Thymus (tissue), 11 donors: ENCODE results near the gene DERL3. TPM values are rescaled to one million over a fixed set of nuclear protein-coding genes. Genes with fewer than 3 reads are reported as not detected.

Source experiments
- DNase-seq, 9 donors: peaks; one replicate each; pipeline ENCODE4 v3.0.0-alpha.2; 2013; ENCODE audit warnings: low spot score in 9 of 9, low read depth in 6 of 9, missing footprints in 1 of 9
- H3K27ac ChIP-seq, 2 donors: one replicate each; pipeline ENCODE4 v1.5.1; 2013; ENCODE audit warnings: control low read depth in 1 of 2, low read depth in 1 of 2, low read length in 1 of 2, mild to moderate bottlenecking in 1 of 2, moderate library complexity in 1 of 2
- H3K27me3 ChIP-seq, 2 donors: one replicate each; pipeline ENCODE4 v1.5.1; 2013; ENCODE audit warnings: low read length in 1 of 2; ENCODE audit not compliant: control insufficient read depth in 2 of 2, insufficient read depth in 1 of 2
- H3K36me3 ChIP-seq, 2 donors: one replicate each; pipeline ENCODE4 v1.5.1; 2013; ENCODE audit warnings: low read length in 1 of 2, mild to moderate bottlenecking in 1 of 2, moderate library complexity in 1 of 2; ENCODE audit not compliant: control insufficient read depth in 2 of 2, insufficient read depth in 2 of 2
- H3K4me1 ChIP-seq, 2 donors: one replicate each; pipeline ENCODE4 v1.5.1; 2013; ENCODE audit warnings: low read length in 2 of 2; ENCODE audit not compliant: control insufficient read depth in 2 of 2, insufficient read depth in 2 of 2
- H3K4me3 ChIP-seq, 2 donors: one replicate each; pipeline ENCODE4 v1.5.1; 2013; ENCODE audit warnings: low read length in 2 of 2, control low read depth in 1 of 2, mild to moderate bottlenecking in 1 of 2
- H3K9me3 ChIP-seq, 2 donors: one replicate each; pipeline ENCODE4 v1.5.1; 2013; ENCODE audit warnings: low read length in 1 of 2, mild to moderate bottlenecking in 1 of 2; ENCODE audit not compliant: control insufficient read depth in 2 of 2, insufficient read depth in 1 of 2
- WGBS: extraction: QIAGEN DNeasy Blood & Tissue Kit; methylation state at CpG from one replicate; pipeline ENCODE4 v1.1.7; 2013; 5-methylcytosine and 5-hydroxymethylcytosine counted together
- polyA plus RNA-seq: library from polyadenylated mRNA; stranded (reverse); fragments of 200-250 nt; gene quantifications from one replicate; pipeline ENCODE4 v1.2.3, GENCODE V29; 2013
- total RNA-seq: library from RNA; stranded (reverse); fragments of 120-200 nt; gene quantifications from one replicate; pipeline ENCODE4 v1.2.4, GENCODE V29; 2013
- donor health status: healthy.

DERL3 gene
- total and polyA plus RNA-seq, 2 donors: 2.5 to 2.9 TPM

DNA sequence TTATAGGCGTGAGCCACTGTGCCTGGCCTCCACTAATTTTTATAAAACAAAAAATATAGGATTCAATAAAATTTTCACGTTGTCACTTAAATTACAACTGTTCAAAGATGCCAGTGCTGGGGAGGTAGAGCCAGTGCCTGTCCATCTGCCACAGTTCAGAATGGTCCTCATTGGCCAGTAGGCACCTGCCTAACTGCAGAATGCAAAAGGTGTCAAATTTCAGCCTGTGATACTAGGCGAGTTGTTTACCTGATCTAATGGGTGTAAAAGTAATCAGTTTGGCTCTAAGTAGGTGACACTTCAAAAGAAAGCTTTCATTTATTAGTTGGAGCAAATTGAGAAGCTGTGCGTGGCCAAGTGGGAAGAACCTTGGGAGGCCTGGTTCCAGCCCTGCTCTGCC is 49.7 kb downstream of the DERL3 start:
- no peak for DNase-seq
- Histone ChIP-seq H3K27me3 (no peaks in the 10 kb centered on the region), H3K36me3 (peaks cover 32 to 40% of the 10 kb centered on the region in 2 donors), H3K4me1 (peaks cover 37 to 52% of the 10 kb centered on the region in 2 donors), H3K4me3 (no peak overlapping the region), H3K9me3 (no peaks in the 10 kb centered on the region), H3K27ac (no peak overlapping the region)
- WGBS: 97% methylated on average over 4 of the region's 4 CpGs

DNA sequence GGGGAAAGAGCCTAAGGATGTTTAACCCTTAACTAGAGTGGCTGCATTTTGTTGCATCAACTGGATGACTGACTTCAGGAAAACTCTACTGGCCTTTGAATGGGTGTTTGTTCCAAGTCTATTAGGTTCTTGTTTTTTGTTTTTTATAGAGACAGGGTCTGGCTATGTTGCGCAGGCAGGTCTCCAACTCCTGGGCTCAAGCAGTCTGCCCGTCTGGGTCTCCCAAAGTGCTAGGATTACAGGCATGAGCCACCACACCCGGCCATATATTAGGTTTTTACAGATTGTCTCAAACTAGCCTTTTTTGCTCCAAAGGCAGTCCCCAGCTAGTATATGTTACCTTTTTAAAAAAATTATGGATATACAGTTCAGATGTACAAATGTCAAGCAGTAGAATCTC is 50.9 kb downstream of the DERL3 start:
- 96% methylated on average over 3 of the region's 3 CpGs for WGBS
- no peak for DNase-seq
- H3K27ac ChIP-seq: no peak overlapping the region
- no peaks in the 10 kb centered on the region for H3K27me3 ChIP-seq
- peaks cover 46 to 63% of the 10 kb centered on the region in 2 donors for H3K4me1 ChIP-seq
- H3K4me3 ChIP-seq: peak overlapping the region; percentile 58 to 94
- no peaks in the 10 kb centered on the region for H3K9me3 ChIP-seq
- peaks cover 20 to 29% of the 10 kb centered on the region in 2 donors for H3K36me3 ChIP-seq

DNA sequence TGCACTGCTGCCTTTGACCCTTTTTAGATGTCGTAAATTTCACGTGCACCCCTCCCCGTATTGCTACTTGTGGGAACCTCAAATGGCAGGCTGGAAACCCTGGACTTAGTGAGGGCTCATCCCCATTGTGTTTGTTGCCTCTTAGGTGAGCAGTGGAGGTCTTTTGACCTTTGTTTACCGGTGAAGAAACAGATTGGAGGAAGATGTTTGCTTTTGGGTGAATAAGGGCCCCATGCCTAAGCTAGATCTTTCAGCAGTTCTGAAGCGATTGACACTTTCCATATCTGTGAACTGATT is 51.3 kb downstream of the DERL3 start:
- WGBS: 9% methylated on average over 5 of the region's 5 CpGs
- no peaks in the 10 kb centered on the region for H3K27me3 ChIP-seq
- no peak for DNase-seq
- H3K4me3 ChIP-seq: peak overlapping the region; percentile 58 to 94
- peaks cover 17 to 26% of the 10 kb centered on the region in 2 donors for H3K36me3 ChIP-seq
- H3K27ac ChIP-seq: peak overlapping the region; percentile 68 to 100
- H3K4me1 ChIP-seq: peaks cover 46 to 63% of the 10 kb centered on the region in 2 donors
- H3K9me3 ChIP-seq: no peaks in the 10 kb centered on the region

DNA sequence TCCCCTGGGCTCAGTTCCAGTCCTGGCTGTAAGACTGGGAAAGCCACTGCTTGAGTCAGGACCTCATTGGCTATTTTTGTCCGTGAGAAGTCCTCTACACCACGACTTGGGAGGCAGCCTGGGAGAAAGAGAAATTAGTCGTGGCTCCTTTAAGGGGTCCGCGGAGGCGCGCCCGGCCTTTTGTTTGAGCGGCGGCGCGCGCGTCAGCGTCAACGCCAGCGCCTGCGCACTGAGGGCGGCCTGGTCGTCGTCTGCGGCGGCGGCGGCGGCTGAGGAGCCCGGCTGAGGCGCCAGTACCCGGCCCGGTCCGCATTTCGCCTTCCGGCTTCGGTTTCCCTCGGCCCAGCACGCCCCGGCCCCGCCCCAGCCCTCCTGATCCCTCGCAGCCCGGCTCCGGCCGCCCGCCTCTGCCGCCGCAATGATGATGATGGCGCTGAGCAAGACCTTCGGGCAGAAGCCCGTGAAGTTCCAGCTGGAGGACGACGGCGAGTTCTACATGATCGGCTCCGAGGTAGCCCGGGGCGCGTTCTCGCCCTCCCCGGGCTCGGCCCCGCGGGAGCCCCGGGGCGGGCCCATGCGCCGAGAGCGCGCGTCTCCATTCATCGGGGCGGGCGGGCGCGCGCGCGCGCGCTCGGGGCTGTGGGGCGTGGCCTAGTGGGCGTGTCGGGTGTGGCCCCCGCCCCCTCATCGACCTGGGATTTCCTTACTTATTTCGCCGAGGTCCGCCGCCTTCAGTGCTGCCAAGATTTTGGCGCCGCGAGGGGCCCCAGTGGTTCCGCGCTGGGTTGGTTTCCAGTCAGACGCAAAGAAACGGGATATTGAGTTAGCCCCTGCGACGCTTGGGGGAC is 51.8 kb downstream of the DERL3 start, which contains the start of gene SMARCB1:
Gene SMARCB1, plus strand, starts transcription at position 215 of the 848 bp plus-strand sequence. Its CDS starts 204 bp downstream, at position 419.
- peaks cover 48 to 63% of the 10 kb centered on the region in 2 donors for H3K4me1 ChIP-seq
- H3K36me3 ChIP-seq: peaks cover 11 to 20% of the 10 kb centered on the region in 2 donors
- no peaks in the 10 kb centered on the region for H3K9me3 ChIP-seq
- H3K27me3 ChIP-seq: no peaks in the 10 kb centered on the region
- H3K27ac ChIP-seq: peak within 1 kb of the TSS; percentile 98 to 100
- under 1% methylated on average over 97 of the region's 97 CpGs for WGBS
- H3K4me3 ChIP-seq: peak within 1 kb of the TSS; percentile 58 to 94
- DNase-seq: peak; percentile 75 to 95 (median 83)

DNA sequence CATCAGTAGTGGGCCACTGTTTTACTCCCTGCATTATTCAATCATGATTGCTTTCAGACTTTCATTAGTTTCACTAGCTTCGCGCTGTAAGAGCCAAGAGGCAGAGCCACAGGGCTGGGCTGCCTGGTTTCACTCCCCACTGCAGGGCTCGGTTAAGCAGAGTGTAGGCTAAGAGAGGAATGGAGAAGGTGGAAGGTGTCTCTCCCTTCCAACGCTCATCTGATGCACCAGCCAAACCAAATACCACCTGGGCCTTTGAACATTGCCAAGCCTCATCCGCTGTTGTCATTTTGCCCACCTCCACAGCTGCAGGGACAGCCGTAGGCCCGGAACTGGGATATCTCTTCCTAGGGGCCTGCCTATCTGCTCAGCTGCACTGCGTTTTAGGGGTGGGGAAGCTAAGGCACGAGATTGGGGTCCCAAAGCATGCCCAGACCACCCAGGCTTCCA is 52.5 kb downstream of the DERL3 start:
- Histone ChIP-seq H3K27me3 (no peaks in the 10 kb centered on the region), H3K27ac (peak overlapping the region; percentile 98 to 100), H3K4me3 (peak overlapping the region; percentile 58 to 94), H3K4me1 (peaks cover 48 to 64% of the 10 kb centered on the region in 2 donors), H3K9me3 (no peaks in the 10 kb centered on the region), H3K36me3 (peaks cover 5 to 14% of the 10 kb centered on the region in 2 donors)
- peak in 4 of 9 donors; percentile 71 to 92 (median 78) for DNase-seq
- 11% methylated on average over 9 of the region's 9 CpGs for WGBS

Other genes with a start within 250 kb of the DERL3 start
- gene DRICH1, start 206.7 kb downstream of the DERL3 start, total RNA-seq: 0.24 TPM
- 1.4 TPM for gene DRICH1, start 206.7 kb downstream of the DERL3 start, polyA plus RNA-seq
- 29.8 TPM for gene RGL4, start 148.0 kb downstream of the DERL3 start, total RNA-seq
- gene RGL4, start 148.0 kb downstream of the DERL3 start, polyA plus RNA-seq: 7.8 TPM
- gene ZNF70, start 87.9 kb downstream of the DERL3 start, total RNA-seq: 1.4 TPM
- 1.7 TPM for gene ZNF70, start 87.9 kb downstream of the DERL3 start, polyA plus RNA-seq
- 1.3 TPM for gene VPREB3, start 84.6 kb downstream of the DERL3 start, total RNA-seq
- 11.4 TPM for gene VPREB3, start 84.6 kb downstream of the DERL3 start, polyA plus RNA-seq
- 3.3 TPM for gene C22orf15, start 76.0 kb downstream of the DERL3 start, total RNA-seq
- 1.3 TPM for gene C22orf15, start 76.0 kb downstream of the DERL3 start, polyA plus RNA-seq
- gene CHCHD10, start 71.0 kb downstream of the DERL3 start, total RNA-seq: 20.0 TPM
- gene CHCHD10, start 71.0 kb downstream of the DERL3 start, polyA plus RNA-seq: 64.0 TPM
- 3.9 TPM for gene MMP11, start 66.2 kb downstream of the DERL3 start, total RNA-seq
- 3.8 TPM for gene MMP11, start 66.2 kb downstream of the DERL3 start, polyA plus RNA-seq
- gene SMARCB1, start 52.0 kb downstream of the DERL3 start, total RNA-seq: 72.0 TPM
- 35.3 TPM for gene SMARCB1, start 52.0 kb downstream of the DERL3 start, polyA plus RNA-seq
- 4.3 TPM for gene SLC2A11, start 18.9 kb upstream of the DERL3 start, total RNA-seq
- gene SLC2A11, start 18.9 kb upstream of the DERL3 start, polyA plus RNA-seq: 8.8 TPM
- gene MIF, start 55.4 kb upstream of the DERL3 start, total RNA-seq: 400 TPM
- gene MIF, start 55.4 kb upstream of the DERL3 start, polyA plus RNA-seq: 363 TPM
- gene GSTT2B, start 122.2 kb upstream of the DERL3 start, total RNA-seq: 1.1 TPM
- gene GSTT2B, start 122.2 kb upstream of the DERL3 start, polyA plus RNA-seq: 12.8 TPM
- 1.3 TPM for gene DDTL, start 127.9 kb upstream of the DERL3 start, total RNA-seq
- 3.1 TPM for gene DDTL, start 127.9 kb upstream of the DERL3 start, polyA plus RNA-seq
- 95.7 TPM for gene DDT, start 135.4 kb upstream of the DERL3 start, total RNA-seq
- 111 TPM for gene DDT, start 135.4 kb upstream of the DERL3 start, polyA plus RNA-seq
- gene GSTT2, start 141.1 kb upstream of the DERL3 start, total RNA-seq: not detected
- gene GSTT2, start 141.1 kb upstream of the DERL3 start, polyA plus RNA-seq: 3.3 TPM
- not detected for gene GSTT4, start 166.4 kb upstream of the DERL3 start, total RNA-seq
- not detected for gene GSTT4, start 166.4 kb upstream of the DERL3 start, polyA plus RNA-seq
- 34.3 TPM for gene CABIN1, start 172.3 kb upstream of the DERL3 start, total RNA-seq
- gene CABIN1, start 172.3 kb upstream of the DERL3 start, polyA plus RNA-seq: 59.7 TPM